K562 (cell line): ENCODE results near the gene DOCK1. TPM values are rescaled to one million over a fixed set of nuclear protein-coding genes. Genes with fewer than 3 reads are reported as not detected.

Experiments used
- ATAC-seq: fragments of 200-7000 bp; cut with Tn5 transposase; 3 replicates; pipeline ENCODE4 v1.9.1; 2020; ENCODE audit warnings: moderate library complexity
- BruUV-seq: library from RNA; stranded (reverse); fragments of 400-500 nt; replicated peaks from 2 replicates; lab custom pipeline; 2021; lab: Mats Ljungman, UMichigan
- CTCF ChIA-PET: fragments of 300-600 bp; formaldehyde crosslinking; extraction: SDS; loops from one replicate; lab custom pipeline; 2021; ENCODE audit warnings: low intra/inter-chr PET ratio; lab: Yijun Ruan, JAX
- POLR2A ChIA-PET: fragments of 300-600, 350-650 bp; sonication (Branson Sonifier 250); formaldehyde crosslinking; extraction: SDS; loops from one replicate; lab custom pipeline; 2021; ENCODE audit warnings: antibody characterized with exemption, inconsistent platforms; lab: Yijun Ruan, JAX
- DNase-seq, 4 experiments: peaks; one replicate each; pipeline versions ENCODE4 v3.0.0 to v3.0.0-alpha.2; 2011 to 2018; ENCODE audit warnings: low spot score in 3 of 4, mixed read lengths in 3 of 4; ENCODE audit errors: extremely low read depth in 1 of 4
- FAIRE-seq: peaks from 2 replicates; lab custom pipeline; 2011; peaks lifted over from hg19 to GRCh38; lab: Jason Lieb, UNC
- H2AFZ ChIP-seq: 2 replicates; pipeline ENCODE4 v1.6.0; 2011; ENCODE audit warnings: low read depth, low read length, control low read depth, inconsistent platforms
- H3K27ac ChIP-seq: fragments of 200-600 bp; 3 replicates; pipeline ENCODE4 v1.8.0; 2011; ENCODE audit warnings: low read depth, mild to moderate bottlenecking, control low read depth, inconsistent platforms, low read length, moderate library complexity, mixed read lengths; ENCODE audit errors: extremely low read depth
- H3K27me3 ChIP-seq, 2 experiments: fragments of 300-600 bp in 1 of 2; 2 replicates in 1 of 2; 3 replicates in 1 of 2; pipeline versions ENCODE4 v1.6.0 to v1.8.0; 2011; ENCODE audit warnings: inconsistent platforms in 2 of 2, low read length in 2 of 2, mild to moderate bottlenecking in 1 of 2, mixed read lengths in 1 of 2, moderate library complexity in 1 of 2; ENCODE audit not compliant: control insufficient read depth in 2 of 2, insufficient read depth in 2 of 2
- H3K36me3 ChIP-seq: fragments of 300-600 bp; 3 replicates; pipeline ENCODE4 v1.8.0; 2011; ENCODE audit warnings: mild to moderate bottlenecking, low read length, inconsistent platforms; ENCODE audit not compliant: control insufficient read depth, insufficient read depth
- H3K4me1 ChIP-seq, 2 experiments: fragments of 200-600 bp in 1 of 2; replicated peaks in 1 of 2; 2 replicates in 1 of 2; 3 replicates in 1 of 2; pipeline versions ENCODE4 v1.5.1 to v1.8.0; 2011; ENCODE audit warnings: inconsistent platforms in 2 of 2, low read length in 2 of 2, mild to moderate bottlenecking in 1 of 2, mixed read lengths in 1 of 2, moderate library complexity in 1 of 2; ENCODE audit not compliant: control insufficient read depth in 2 of 2, insufficient read depth in 2 of 2
- H3K4me2 ChIP-seq: 2 replicates; pipeline ENCODE4 v1.6.1; 2011; ENCODE audit warnings: low read length, control low read depth, inconsistent platforms, mixed read lengths; ENCODE audit not compliant: insufficient read depth
- H3K4me3 ChIP-seq: fragments of 200-600 bp; sonication (generic), shearing (Covaris generic); 2 replicates; pipeline ENCODE4 v1.5.1; 2016; ENCODE audit warnings: control low read depth, inconsistent platforms
- H3K79me2 ChIP-seq: fragments of 200-600 bp; 3 replicates; pipeline ENCODE4 v1.8.0; 2011; ENCODE audit warnings: low read length, inconsistent platforms; ENCODE audit not compliant: control insufficient read depth, insufficient read depth
- H3K9ac ChIP-seq, 2 experiments: 2 replicates each; pipeline versions ENCODE4 v1.6.0 to v1.6.1; 2011; ENCODE audit warnings: low read depth in 2 of 2, low read length in 2 of 2, control low read depth in 1 of 2, inconsistent platforms in 1 of 2, mild to moderate bottlenecking in 1 of 2, mixed read lengths in 1 of 2; ENCODE audit not compliant: insufficient read depth in 1 of 2
- H3K9me1 ChIP-seq: one replicate; pipeline ENCODE4 v1.6.0; 2011; ENCODE audit warnings: inconsistent platforms, mild to moderate bottlenecking, low read length, moderate library complexity; ENCODE audit not compliant: control insufficient read depth, insufficient read depth
- H3K9me3 ChIP-seq: replicated peaks from 2 replicates; pipeline ENCODE4 v1.5.1; 2011; ENCODE audit warnings: low read depth, low read length, inconsistent platforms; ENCODE audit not compliant: control insufficient read depth, insufficient read depth
- H4K20me1 ChIP-seq: replicated peaks from 2 replicates; pipeline ENCODE4 v1.6.1; 2011; ENCODE audit warnings: low read length, inconsistent platforms, mixed read lengths; ENCODE audit not compliant: control insufficient read depth, insufficient read depth
- ARHGAP35 ChIP-seq: fragments of 450-650 bp; IDR thresholded peaks from 2 replicates; pipeline ENCODE4 v1.6.1; 2018; ENCODE audit not compliant: partially characterized antibody
- BRD4 ChIP-seq: fragments of 200-600 bp; sonication (generic); IDR thresholded peaks from 2 replicates; pipeline ENCODE4 v1.6.1; 2017; ENCODE audit warnings: inconsistent platforms
- TRIM28 ChIP-seq: fragments of 450-650 bp; IDR thresholded peaks from 2 replicates; pipeline ENCODE4 v1.6.1; 2017
- ZNF197 ChIP-seq: fragments of 200-800 bp; sonication (Bioruptor generic); IDR thresholded peaks from 2 replicates; pipeline ENCODE4 v1.6.1; 2016; ENCODE audit warnings: low read depth, missing genetic modification characterization, missing compliant biosample characterization
- ZNF316 ChIP-seq: fragments of 450-650 bp; IDR thresholded peaks from 2 replicates; pipeline ENCODE4 v1.6.1; 2016
- ZNF589 ChIP-seq: fragments of 200-800 bp; sonication (Bioruptor generic); IDR thresholded peaks from 2 replicates; pipeline ENCODE4 v1.6.1; 2016; ENCODE audit warnings: low read depth, missing genetic modification characterization, missing compliant biosample characterization
- WGBS: fragments of 100-300 bp; shearing (Covaris generic); methylation state at CpG from one replicate; pipeline ENCODE4 v1.1.6; 2016; ENCODE audit warnings: low coverage, mixed read lengths; ENCODE audit not compliant: insufficient coverage; ENCODE audit errors: missing lambda C conversion rate; 5-methylcytosine and 5-hydroxymethylcytosine counted together
- in situ Hi-C: fragments of 300-500 bp; cut with MboI; formaldehyde crosslinking; loops from 4 replicates; pipeline ENCODE4 v1.15.0; 2018; ENCODE audit warnings: inconsistent platforms, mixed read lengths
- intact Hi-C: fragments of 100-400 bp; cut with micrococcal nuclease; formaldehyde crosslinking; loops from 2 replicates; pipeline ENCODE4 v1.14.2; 2022
- polyA plus RNA-seq, 8 experiments: library from polyadenylated mRNA; depleted of rRNA in 4 of 8; stranded (reverse) in 5 of 8; unstranded in 3 of 8; fragments of >200 nt; fragmentation: Nextera tagmentation in 2 of 8; fragmentation: Illumina TruSeq in 1 of 8; extraction: Ambion mirVana in 2 of 8; extraction: Trizol in 1 of 8; gene quantifications; 2 replicates each; pipeline versions ENCODE4 v1.2.1 to v1.2.3, GENCODE V29; 2011 to 2014; ENCODE audit warnings: inconsistent platforms in 1 of 8, missing spikeins in 1 of 8
- total RNA-seq, 7 experiments: library from RNA; depleted of rRNA in 6 of 7; stranded (reverse); fragments of >200 nt in 6 of 7; fragmentation: Illumina TruSeq in 2 of 7; extraction: Trizol in 2 of 7; gene quantifications; 2 replicates each; pipeline versions ENCODE4 v1.2.1 to v1.2.3, GENCODE V29; 2011 to 2021; ENCODE audit warnings: low replicate concordance in 1 of 7
- TF ChIP-seq, protein P1 (sequence below), 2 experiments: fragments of 450-650 bp; IDR thresholded peaks; 2 replicates each; pipeline ENCODE4 v1.6.1; 2018; ENCODE audit warnings: mild to moderate bottlenecking in 2 of 2, low read depth in 1 of 2; ENCODE audit not compliant: partially characterized antibody in 2 of 2
- TF ChIP-seq, protein P2 (sequence below): fragments of 250-450 bp; sonication (Bioruptor Pico); IDR thresholded peaks from 2 replicates; pipeline ENCODE4 v1.5.0; 2021
- TF ChIP-seq, protein P3 (sequence below), 2 experiments: fragments of 450-650 bp; IDR thresholded peaks; 2 replicates each; pipeline ENCODE4 v1.6.1; 2016
- TF ChIP-seq, protein P4 (sequence below): fragments of 450-650 bp; IDR thresholded peaks from 2 replicates; pipeline ENCODE4 v1.6.1; 2016; ENCODE audit warnings: borderline replicate concordance

The DOCK1 gene
- total and polyA plus RNA-seq, 9 of the 15 experiments (the other 6 are each of a cell fraction or from before 2014, with no cell fraction given), result 0.31 TPM; not detected in 8

DNA sequence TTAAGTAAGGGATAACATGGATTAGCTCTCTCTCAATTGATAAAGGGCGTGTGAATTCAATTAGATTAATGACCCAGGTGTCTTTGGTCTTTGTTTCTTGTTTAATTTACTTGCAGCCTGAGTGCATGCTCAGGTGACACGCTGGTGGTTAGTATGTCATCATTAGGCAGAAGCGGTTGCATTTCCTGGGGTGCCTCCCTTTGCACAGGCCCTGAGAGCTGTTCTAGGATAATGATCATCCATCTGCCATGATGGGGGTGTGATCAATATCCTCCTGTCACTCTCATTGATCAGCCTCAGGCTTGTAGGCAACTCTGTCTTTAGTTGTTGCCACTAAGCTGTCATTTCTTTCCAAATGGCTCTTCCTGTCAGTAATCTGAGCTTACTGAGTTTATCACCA, 544.3 kb downstream of the DOCK1 start (continued):
- TF ChIP-seq, protein P1, sequence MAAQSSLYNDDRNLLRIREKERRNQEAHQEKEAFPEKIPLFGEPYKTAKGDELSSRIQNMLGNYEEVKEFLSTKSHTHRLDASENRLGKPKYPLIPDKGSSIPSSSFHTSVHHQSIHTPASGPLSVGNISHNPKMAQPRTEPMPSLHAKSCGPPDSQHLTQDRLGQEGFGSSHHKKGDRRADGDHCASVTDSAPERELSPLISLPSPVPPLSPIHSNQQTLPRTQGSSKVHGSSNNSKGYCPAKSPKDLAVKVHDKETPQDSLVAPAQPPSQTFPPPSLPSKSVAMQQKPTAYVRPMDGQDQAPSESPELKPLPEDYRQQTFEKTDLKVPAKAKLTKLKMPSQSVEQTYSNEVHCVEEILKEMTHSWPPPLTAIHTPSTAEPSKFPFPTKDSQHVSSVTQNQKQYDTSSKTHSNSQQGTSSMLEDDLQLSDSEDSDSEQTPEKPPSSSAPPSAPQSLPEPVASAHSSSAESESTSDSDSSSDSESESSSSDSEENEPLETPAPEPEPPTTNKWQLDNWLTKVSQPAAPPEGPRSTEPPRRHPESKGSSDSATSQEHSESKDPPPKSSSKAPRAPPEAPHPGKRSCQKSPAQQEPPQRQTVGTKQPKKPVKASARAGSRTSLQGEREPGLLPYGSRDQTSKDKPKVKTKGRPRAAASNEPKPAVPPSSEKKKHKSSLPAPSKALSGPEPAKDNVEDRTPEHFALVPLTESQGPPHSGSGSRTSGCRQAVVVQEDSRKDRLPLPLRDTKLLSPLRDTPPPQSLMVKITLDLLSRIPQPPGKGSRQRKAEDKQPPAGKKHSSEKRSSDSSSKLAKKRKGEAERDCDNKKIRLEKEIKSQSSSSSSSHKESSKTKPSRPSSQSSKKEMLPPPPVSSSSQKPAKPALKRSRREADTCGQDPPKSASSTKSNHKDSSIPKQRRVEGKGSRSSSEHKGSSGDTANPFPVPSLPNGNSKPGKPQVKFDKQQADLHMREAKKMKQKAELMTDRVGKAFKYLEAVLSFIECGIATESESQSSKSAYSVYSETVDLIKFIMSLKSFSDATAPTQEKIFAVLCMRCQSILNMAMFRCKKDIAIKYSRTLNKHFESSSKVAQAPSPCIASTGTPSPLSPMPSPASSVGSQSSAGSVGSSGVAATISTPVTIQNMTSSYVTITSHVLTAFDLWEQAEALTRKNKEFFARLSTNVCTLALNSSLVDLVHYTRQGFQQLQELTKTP (IDR thresholded peaks at IDR 0.05; ENCODE audit: low read depth in 1 of 2, partially characterized antibody in 2 of 2), result no peak
- TF ChIP-seq, protein P2, sequence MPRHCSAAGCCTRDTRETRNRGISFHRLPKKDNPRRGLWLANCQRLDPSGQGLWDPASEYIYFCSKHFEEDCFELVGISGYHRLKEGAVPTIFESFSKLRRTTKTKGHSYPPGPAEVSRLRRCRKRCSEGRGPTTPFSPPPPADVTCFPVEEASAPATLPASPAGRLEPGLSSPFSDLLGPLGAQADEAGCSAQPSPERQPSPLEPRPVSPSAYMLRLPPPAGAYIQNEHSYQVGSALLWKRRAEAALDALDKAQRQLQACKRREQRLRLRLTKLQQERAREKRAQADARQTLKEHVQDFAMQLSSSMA (CRISPR knock-in tag), result no peak
- TF ChIP-seq ZNF197 (CRISPR knock-in tag) (no peak), ZNF589 (no peak), ARHGAP35 (no peak)
- TF ChIP-seq, all 486 proteins: peak for 0

DNA sequence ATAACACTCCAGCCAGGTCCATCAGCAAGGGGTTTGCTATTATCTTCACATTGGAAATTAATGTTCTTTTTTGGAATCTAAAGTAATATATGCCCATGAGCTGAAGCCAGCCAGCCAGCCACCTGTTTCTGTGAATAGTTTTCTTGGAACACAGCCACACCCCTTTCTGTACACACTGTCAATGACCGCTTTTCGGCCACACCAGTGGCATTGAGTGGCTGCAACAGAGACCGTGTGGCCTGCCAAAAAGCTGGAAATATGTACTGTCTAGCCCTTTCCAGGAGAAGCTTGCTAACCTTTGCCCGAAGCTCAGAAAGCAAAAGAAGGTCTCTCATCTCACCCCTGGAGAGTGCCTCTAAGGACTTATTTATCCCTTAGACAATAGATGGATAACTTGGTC, 545.4 kb downstream of the DOCK1 start:
- no peak overlapping the region for H3K4me3 ChIP-seq
- POLR2A ChIA-PET, result no interaction called here
- no peaks in the 10 kb centered on the region for H3K9me1 ChIP-seq
- no peak overlapping the region for H3K27ac ChIP-seq
- H3K79me2 ChIP-seq, result no peaks in the 10 kb centered on the region
- ATAC-seq (no peak), FAIRE-seq (no peak)
- no TSS peak for BruUV-seq
- H3K9ac ChIP-seq, result no peak overlapping the region
- H3K27me3 ChIP-seq, result no peaks in the 10 kb centered on the region
- CTCF ChIA-PET, result no interaction called here
- intact Hi-C loops, result no loop called here
- in situ Hi-C loops, result no loop called here
- no peaks in the 10 kb centered on the region for H3K4me1 ChIP-seq
- H3K36me3 ChIP-seq, result no peaks in the 10 kb centered on the region
- 0% methylated on average over 2 of the region's 4 CpGs for WGBS
- no peak overlapping the region for H2AFZ ChIP-seq
- H3K9me3 ChIP-seq, result no peaks in the 10 kb centered on the region
- TF ChIP-seq TRIM28 (no peak), ZNF316 (no peak), BRD4 (no peak)
- TF ChIP-seq, protein P3, sequence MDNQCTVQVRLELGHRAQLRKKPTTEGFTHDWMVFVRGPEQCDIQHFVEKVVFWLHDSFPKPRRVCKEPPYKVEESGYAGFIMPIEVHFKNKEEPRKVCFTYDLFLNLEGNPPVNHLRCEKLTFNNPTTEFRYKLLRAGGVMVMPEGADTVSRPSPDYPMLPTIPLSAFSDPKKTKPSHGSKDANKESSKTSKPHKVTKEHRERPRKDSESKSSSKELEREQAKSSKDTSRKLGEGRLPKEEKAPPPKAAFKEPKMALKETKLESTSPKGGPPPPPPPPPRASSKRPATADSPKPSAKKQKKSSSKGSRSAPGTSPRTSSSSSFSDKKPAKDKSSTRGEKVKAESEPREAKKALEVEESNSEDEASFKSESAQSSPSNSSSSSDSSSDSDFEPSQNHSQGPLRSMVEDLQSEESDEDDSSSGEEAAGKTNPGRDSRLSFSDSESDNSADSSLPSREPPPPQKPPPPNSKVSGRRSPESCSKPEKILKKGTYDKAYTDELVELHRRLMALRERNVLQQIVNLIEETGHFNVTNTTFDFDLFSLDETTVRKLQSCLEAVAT (IDR thresholded peaks at IDR 0.05), result no peak
- TF ChIP-seq, protein P4, sequence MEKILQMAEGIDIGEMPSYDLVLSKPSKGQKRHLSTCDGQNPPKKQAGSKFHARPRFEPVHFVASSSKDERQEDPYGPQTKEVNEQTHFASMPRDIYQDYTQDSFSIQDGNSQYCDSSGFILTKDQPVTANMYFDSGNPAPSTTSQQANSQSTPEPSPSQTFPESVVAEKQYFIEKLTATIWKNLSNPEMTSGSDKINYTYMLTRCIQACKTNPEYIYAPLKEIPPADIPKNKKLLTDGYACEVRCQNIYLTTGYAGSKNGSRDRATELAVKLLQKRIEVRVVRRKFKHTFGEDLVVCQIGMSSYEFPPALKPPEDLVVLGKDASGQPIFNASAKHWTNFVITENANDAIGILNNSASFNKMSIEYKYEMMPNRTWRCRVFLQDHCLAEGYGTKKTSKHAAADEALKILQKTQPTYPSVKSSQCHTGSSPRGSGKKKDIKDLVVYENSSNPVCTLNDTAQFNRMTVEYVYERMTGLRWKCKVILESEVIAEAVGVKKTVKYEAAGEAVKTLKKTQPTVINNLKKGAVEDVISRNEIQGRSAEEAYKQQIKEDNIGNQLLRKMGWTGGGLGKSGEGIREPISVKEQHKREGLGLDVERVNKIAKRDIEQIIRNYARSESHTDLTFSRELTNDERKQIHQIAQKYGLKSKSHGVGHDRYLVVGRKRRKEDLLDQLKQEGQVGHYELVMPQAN, result no peak
- TF ChIP-seq, all 486 proteins: peak for 0
- Histone ChIP-seq H4K20me1 (no peaks in the 10 kb centered on the region), H3K4me2 (no peak overlapping the region)
- DNase-seq, result no peak
